Activated CD8-positive, alpha-beta T cell treated with anti-CD3 and anti-CD28 coated beads for 36 hours (primary cell): Measurements from ENCODE around the gene FBXW11. TPM values are rescaled to one million over a fixed set of nuclear protein-coding genes. Genes with fewer than 3 reads are reported as not detected.

Experiments
- ATAC-seq: fragments of 200-7000 bp; cut with Tn5 transposase; one replicate; pipeline ENCODE4 v1.10.0; 2021; ENCODE audit warnings: mild to moderate bottlenecking, moderate library complexity
- CTCF ChIA-PET: fragments of 350-600 bp; sonication (Branson Sonifier 250); formaldehyde crosslinking; loops from one replicate; lab custom pipeline; 2021; ENCODE audit warnings: antibody characterized with exemption; lab: Charles Lee
- POLR2A ChIA-PET: fragments of 350-600 bp; sonication (Branson Sonifier 250); formaldehyde crosslinking; loops from one replicate; lab custom pipeline; 2021; ENCODE audit warnings: antibody characterized with exemption; lab: Charles Lee
- DNase-seq: peaks from one replicate; pipeline ENCODE4 v3.0.0-alpha.2; 2020
- H3K27ac Mint-ChIP-seq: one replicate; pipeline ENCODE4 v1.8.0; 2021; ENCODE audit warnings: mild to moderate bottlenecking, mixed read lengths
- H3K27me3 Mint-ChIP-seq: one replicate; pipeline ENCODE4 v1.8.0; 2021; ENCODE audit warnings: mixed read lengths
- H3K36me3 Mint-ChIP-seq: one replicate; pipeline ENCODE4 v1.8.0; 2021; ENCODE audit warnings: low read depth, mixed read lengths
- H3K4me1 Mint-ChIP-seq: one replicate; pipeline ENCODE4 v1.8.0; 2021; ENCODE audit warnings: low read depth, mixed read lengths
- H3K4me3 Mint-ChIP-seq: one replicate; pipeline ENCODE4 v1.8.0; 2021; ENCODE audit warnings: mild to moderate bottlenecking, moderate library complexity, mixed read lengths
- H3K9me3 Mint-ChIP-seq: one replicate; pipeline ENCODE4 v1.8.0; 2021; ENCODE audit warnings: mixed read lengths
- CTCF ChIP-seq: fragments of 200-600 bp; IDR thresholded peaks from one replicate; pipeline ENCODE4 v1.8.0; 2022; ENCODE audit warnings: antibody characterized with exemption, mild to moderate bottlenecking
- intact Hi-C: fragments of 100-400 bp; cut with micrococcal nuclease; formaldehyde crosslinking; loops from one replicate; pipeline ENCODE4 v1.10.0; 2022
- total RNA-seq, 2 experiments: library from RNA; stranded (reverse); gene quantifications; one replicate each; pipeline ENCODE4 v1.2.3, GENCODE V29; 2021

Gene FBXW11
- total RNA-seq, 2 experiments from 2014 or later, result 49.3 to 52.6 TPM

GRCh38 chr5:171956314-171956713, 50.1 kb downstream of the FBXW11 start:
- peaks cover 84% of the 10 kb centered on the region for H3K4me1 Mint-ChIP-seq
- ChIA-PET CTCF (interaction anchor here (1.2 to 2.3 kb wide), 5 partner anchors 21 to 83 kb away, joined by 3 to 10 read pairs (median 4); no protein-coding TSS in a partner anchor), POLR2A (interaction anchor here (0.7 to 10.2 kb wide), 3 partner anchors 11 to 83 kb away, joined by 4 to 115 read pairs (median 4); partner anchors contain the start of gene FBXW11)
- no peak for TF ChIP-seq CTCF
- intact Hi-C loops, result loop anchor here (2.0 to 5.0 kb wide), 2 partner anchors 46 to 49 kb away; no protein-coding TSS in a partner anchor
- peaks cover 18% of the 10 kb centered on the region for H3K36me3 Mint-ChIP-seq
- no peaks in the 10 kb centered on the region for H3K27me3 Mint-ChIP-seq
- H3K27ac Mint-ChIP-seq, result peak overlapping the region; percentile 95
- peak overlapping the region; percentile 1 for H3K4me3 Mint-ChIP-seq
- ATAC-seq (no peak), DNase-seq (no peak)
- no peaks in the 10 kb centered on the region for H3K9me3 Mint-ChIP-seq

- CTCF ChIA-PET, result interaction anchor here (1.2 to 2.3 kb wide), 4 partner anchors 20 to 84 kb away, joined by 3 to 10 read pairs (median 4); no protein-coding TSS in a partner anchor
- H3K9me3 Mint-ChIP-seq, result no peaks in the 10 kb centered on the region
Measured at GRCh38 chr5:171955761-171956160, 50.7 kb downstream of the FBXW11 start.

GRCh38 chr5:171954721-171955120, 51.7 kb downstream of the FBXW11 start:
- TF ChIP-seq CTCF, result no peak
- CTCF ChIA-PET, result no interaction called here

More at GRCh38 chr5:171955761-171956160, 50.7 kb downstream of the FBXW11 start:
- TF ChIP-seq CTCF, result no peak
- peaks cover 78% of the 10 kb centered on the region for H3K4me1 Mint-ChIP-seq
- no peak for ATAC-seq
- POLR2A ChIA-PET, result interaction anchor here (10.2 kb wide), 1 partner anchor 51 kb away, joined by 115 read pairs; the partner anchor contains the start of gene FBXW11
- no peak overlapping the region for H3K4me3 Mint-ChIP-seq
- no peak for DNase-seq
- peak overlapping the region; percentile 95 for H3K27ac Mint-ChIP-seq
- intact Hi-C loops, result loop anchor here (2.0 to 5.0 kb wide), 2 partner anchors 47 to 48 kb away; no protein-coding TSS in a partner anchor
- H3K27me3 Mint-ChIP-seq, result no peaks in the 10 kb centered on the region
- peaks cover 14% of the 10 kb centered on the region for H3K36me3 Mint-ChIP-seq

GRCh38 chr5:171953860-171954701, 52.4 kb downstream of the FBXW11 start:
- H3K4me1 Mint-ChIP-seq, result peaks cover 69% of the 10 kb centered on the region
- ChIA-PET POLR2A (interaction anchor here (0.6 to 10.2 kb wide), 3 partner anchors 43 to 1104 kb away, joined by 3 to 115 read pairs (median 6); partner anchors contain the start of gene FBXW11), CTCF (interaction anchor here (1.0 to 2.9 kb wide), 3 partner anchors 9 to 42 kb away, joined by 3 to 12 read pairs (median 3); no protein-coding TSS in a partner anchor)
- no peak for TF ChIP-seq CTCF
- no peaks in the 10 kb centered on the region for H3K9me3 Mint-ChIP-seq
- no peaks in the 10 kb centered on the region for H3K27me3 Mint-ChIP-seq
- DNase-seq (no peak), ATAC-seq (no peak)
- intact Hi-C loops, result no loop called here
- no peak overlapping the region for H3K27ac Mint-ChIP-seq
- H3K4me3 Mint-ChIP-seq, result no peak overlapping the region
- peaks cover 7% of the 10 kb centered on the region for H3K36me3 Mint-ChIP-seq

More at GRCh38 chr5:171954721-171955120, 51.7 kb downstream of the FBXW11 start:
- Mint-ChIP-seq H3K27ac (no peak overlapping the region), H3K27me3 (no peaks in the 10 kb centered on the region), H3K4me3 (no peak overlapping the region), H3K36me3 (peaks cover 11% of the 10 kb centered on the region), H3K9me3 (no peaks in the 10 kb centered on the region), H3K4me1 (peaks cover 70% of the 10 kb centered on the region)
- no peak for ATAC-seq
- POLR2A ChIA-PET, result interaction anchor here (10.2 kb wide), 1 partner anchor 52 kb away, joined by 115 read pairs; the partner anchor contains the start of gene FBXW11
- no peak for DNase-seq
- intact Hi-C loops, result loop anchor here (5.0 kb wide), 1 partner anchor 47 kb away; no protein-coding TSS in a partner anchor
